GM12865 (cell line): ENCODE measurements around the gene TEX264.

Experiments used
- DNase-seq: peaks from one replicate; pipeline ENCODE4 v3.0.0; 2010; ENCODE audit warnings: low read depth
- H3K4me3 ChIP-seq: 2 replicates; pipeline ENCODE4 v1.5.1; 2011; ENCODE audit warnings: mild to moderate bottlenecking, low read depth, low read length, control low read depth
- TF ChIP-seq, protein P1 (sequence below): IDR thresholded peaks from 2 replicates; pipeline ENCODE4 v1.5.1; 2011; ENCODE audit warnings: low read length, control low read depth, low read depth, inconsistent platforms; ENCODE audit not compliant: insufficient read depth; ENCODE audit errors: missing control alignments

The TEX264 gene

DNA sequence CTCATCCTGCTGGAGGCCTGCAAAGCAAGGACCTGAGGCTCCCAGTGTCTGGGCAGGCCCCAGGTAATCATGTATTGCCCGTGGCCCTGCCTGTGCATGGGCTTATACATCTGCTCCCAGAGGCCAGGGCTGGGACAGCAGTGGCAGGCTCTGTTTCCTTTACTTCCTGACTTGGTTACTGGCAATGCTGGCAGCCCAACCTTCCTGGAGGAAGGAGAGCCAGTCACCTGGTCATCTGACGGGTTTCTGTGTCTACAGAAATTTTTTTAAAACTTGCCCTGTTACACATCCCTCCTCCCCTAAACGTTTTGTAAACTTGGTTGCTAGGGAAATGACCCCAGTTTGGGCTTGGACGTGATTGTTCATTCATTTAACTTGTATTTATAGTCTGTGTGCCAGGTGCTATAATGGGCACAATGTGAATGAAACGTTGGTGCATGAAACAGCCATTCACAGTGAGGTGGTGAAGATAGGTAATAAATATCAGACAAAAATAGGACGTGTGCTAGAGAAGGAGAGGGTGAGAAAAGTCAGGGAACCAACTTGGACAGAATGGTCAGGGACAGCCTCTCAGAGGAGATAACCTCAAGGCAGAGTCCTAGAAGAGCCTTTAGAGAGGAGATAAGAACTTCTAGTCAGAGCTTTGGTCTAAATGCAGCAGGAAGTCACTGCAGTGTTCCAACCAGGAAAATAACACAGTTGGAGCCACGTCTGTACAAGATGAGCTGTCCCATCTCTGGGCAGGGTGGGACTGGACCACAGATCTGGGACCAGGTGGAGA lies 14.1 kb downstream of the TEX264 start:
- TF ChIP-seq, protein P1, sequence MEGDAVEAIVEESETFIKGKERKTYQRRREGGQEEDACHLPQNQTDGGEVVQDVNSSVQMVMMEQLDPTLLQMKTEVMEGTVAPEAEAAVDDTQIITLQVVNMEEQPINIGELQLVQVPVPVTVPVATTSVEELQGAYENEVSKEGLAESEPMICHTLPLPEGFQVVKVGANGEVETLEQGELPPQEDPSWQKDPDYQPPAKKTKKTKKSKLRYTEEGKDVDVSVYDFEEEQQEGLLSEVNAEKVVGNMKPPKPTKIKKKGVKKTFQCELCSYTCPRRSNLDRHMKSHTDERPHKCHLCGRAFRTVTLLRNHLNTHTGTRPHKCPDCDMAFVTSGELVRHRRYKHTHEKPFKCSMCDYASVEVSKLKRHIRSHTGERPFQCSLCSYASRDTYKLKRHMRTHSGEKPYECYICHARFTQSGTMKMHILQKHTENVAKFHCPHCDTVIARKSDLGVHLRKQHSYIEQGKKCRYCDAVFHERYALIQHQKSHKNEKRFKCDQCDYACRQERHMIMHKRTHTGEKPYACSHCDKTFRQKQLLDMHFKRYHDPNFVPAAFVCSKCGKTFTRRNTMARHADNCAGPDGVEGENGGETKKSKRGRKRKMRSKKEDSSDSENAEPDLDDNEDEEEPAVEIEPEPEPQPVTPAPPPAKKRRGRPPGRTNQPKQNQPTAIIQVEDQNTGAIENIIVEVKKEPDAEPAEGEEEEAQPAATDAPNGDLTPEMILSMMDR: no peak
- no peak for DNase-seq
- H3K4me3 ChIP-seq: no peak overlapping the region

DNA sequence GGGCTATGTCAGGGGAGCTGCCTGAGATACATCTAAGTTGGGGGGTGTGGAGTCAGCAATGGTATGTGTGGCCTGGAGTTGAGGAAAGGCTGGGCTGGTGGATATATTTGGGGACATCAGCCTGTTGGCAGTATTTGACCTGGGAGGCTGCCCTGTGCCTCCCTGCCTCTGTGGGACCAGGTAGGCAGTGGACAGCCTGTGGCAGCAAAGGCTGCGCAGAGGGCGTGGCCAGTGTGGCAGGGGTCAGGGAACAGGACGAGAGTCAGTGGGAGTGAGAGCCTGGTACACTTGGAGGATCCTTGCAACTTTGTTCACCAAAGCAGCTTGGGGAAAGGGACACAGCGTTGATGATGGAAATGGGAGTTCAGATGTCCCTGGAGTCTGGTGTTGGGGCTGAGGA lies 15.0 kb downstream of the TEX264 start:
- TF ChIP-seq, protein P1: no peak
- no peak for DNase-seq
- no peak overlapping the region for H3K4me3 ChIP-seq

DNA sequence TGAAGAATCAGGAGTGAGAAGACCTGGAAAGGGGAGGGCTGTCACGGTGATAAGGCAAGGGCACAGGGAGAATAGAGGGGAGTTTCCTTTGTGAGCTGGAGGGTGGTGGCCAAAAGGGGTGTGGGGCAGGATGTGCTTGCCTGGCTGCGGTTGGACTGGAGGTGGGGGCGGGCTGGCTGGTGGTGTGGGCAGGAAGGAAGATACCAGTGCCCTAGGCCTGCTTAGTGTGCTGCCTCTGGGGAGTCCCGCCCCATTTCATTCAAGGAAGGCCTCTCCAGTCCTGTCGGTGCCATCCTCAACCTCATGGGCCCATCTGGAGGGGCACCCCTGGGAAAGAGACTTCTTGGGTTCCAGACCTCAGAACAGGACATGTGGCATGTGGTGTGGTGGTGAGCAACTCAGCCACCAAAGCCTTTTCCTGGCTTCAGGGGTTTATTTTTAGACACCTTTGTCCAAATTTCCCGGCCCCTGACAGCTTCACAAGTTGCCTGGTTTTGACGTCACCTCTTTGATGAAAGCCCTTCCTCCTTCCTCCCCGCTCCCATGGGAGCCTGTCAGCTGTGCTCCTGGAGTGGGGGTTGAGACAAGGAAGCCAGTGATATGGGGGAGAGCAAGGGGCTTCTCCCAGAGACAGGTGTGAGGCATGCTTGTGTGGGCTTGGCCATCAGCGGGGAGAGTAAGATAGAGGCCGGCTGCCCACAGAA lies 15.6 kb downstream of the TEX264 start:
- DNase-seq: peak; percentile 91
- TF ChIP-seq, protein P1: no peak
- no peak overlapping the region for H3K4me3 ChIP-seq

DNA sequence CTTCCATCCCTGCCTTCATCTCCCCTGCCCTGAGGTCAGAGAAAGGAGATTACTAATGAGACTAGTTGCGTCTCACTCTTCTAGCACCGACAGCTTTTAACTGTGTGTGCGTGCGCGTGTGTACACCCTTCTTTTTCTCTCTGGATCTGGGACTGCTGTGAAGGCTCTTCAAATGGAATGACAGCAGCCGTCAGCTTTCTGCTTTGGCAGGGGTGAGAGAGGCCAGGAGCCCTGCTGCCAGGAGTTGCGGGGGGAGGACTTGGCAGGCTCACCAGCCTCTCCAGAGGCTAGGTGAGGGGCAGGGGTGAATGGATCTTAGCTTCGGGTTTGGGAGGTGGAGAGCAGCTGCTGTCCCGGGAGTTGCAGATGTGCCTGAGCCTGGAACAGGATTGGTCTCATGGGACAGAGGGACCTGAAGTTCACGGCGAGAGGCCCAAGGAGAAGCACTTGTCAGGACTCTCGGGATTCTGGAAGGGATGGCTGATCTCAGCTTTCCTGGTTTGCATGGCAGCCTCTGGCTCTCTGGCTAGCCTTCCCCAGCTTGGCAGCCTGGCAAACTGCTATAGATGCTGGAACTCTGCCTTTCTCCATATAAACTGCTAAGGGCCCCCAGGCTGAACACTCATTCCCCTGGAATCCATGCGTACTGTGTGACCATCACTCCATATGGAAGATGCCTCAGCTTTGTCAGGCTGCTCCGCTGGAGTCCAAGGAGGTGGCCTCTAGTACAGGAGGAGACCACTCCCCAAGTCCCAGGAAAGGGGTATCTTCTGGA lies 16.6 kb downstream of the TEX264 start:
- H3K4me3 ChIP-seq: no peak overlapping the region
- no peak for DNase-seq
- TF ChIP-seq, protein P1: no peak

DNA sequence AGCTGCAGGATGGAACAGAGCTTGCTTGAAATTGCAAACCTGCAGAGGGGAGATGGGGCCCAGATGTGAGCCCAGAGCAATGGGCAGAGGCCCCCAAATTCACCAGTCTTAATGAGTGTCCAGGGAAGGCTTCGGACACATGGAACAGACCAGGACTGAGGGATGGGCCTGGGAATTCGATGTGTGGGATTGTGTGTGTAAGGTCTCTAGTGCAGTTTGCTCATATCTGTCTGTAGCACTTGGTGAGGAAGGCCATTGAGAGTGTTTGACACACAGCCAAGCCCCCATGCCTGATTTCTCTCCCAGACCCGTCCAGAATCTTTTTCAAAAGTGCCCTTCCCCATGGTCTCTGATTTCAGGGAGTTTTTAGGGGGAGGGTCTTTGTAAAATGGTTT lies 17.2 kb downstream of the TEX264 start:
- DNase-seq: no peak
- TF ChIP-seq, protein P1: no peak
- no peak overlapping the region for H3K4me3 ChIP-seq

DNA sequence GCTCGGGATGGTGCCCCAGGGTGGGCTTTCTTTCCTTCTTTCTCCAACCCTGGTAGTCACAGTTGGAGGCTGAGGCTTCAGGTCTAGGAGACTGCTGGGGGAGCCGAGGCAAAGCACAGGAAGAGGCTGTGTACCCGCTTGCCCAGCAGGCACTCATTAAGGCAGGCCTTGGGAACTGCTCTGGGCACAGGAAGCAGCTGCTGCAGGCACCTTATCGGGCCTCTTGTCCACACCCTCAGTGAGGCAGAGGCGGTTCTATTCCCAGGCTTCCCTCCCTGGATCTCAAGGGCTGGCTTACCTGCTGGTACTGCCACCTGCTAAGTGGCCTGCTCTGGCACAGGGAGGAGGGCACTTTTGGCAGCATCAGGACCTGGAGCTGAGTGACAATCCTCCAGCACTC lies 20.0 kb downstream of the TEX264 start:
- DNase-seq: no peak
- TF ChIP-seq, protein P1: no peak
- H3K4me3 ChIP-seq: no peak overlapping the region
